NAMALWA (cell line): ENCODE results near the gene YAP1.

Experiments used
- DNase-seq: peaks from one replicate; pipeline ENCODE4 v3.0.0-alpha.2; 2015; ENCODE audit warnings: low spot score

The YAP1 gene

GRCh38 chr11:102280245-102280833 is 170.1 kb downstream of the YAP1 start:
- DNase-seq: no peak
